ENCODE data around the gene MRPS18B.

DNA sequence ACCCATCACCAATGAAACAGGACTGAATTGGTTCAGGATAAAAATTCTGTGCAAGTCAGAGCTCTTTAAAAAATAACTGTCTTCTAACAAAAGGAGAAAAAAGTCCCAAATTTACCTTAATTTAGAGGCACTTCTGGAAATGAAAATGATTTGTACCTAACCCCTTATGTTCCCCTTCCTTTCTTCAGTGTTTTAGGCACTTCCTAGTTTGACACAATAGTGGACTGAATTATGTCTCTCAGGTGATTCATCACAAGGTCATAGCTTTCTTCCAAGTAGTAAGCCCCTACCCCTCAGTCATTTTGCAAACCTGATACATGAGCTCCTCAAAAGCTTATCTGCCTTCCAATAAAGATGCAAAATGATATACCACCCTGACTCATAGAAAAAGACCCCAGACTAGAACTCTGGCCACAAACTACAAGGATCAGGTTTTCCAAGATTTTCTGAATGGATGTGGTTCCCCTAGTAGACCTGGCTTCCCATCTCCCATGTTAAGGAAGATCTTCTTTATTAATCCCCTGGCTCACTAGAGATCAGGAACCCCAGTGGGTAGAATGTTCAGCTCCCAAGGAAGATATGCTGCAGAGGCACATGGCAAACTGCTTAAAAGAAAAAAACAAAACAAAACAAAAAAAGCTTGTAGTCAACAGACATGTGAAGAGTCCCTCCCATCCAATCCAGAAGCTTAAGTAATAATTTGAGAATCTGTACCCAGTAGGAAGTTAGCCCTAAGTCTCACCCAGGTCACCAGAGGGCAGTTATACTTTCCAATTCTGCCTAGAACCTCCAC lies 4.2 kb upstream of the MRPS18B start:
- TF ChIP-seq, protein P1, sequence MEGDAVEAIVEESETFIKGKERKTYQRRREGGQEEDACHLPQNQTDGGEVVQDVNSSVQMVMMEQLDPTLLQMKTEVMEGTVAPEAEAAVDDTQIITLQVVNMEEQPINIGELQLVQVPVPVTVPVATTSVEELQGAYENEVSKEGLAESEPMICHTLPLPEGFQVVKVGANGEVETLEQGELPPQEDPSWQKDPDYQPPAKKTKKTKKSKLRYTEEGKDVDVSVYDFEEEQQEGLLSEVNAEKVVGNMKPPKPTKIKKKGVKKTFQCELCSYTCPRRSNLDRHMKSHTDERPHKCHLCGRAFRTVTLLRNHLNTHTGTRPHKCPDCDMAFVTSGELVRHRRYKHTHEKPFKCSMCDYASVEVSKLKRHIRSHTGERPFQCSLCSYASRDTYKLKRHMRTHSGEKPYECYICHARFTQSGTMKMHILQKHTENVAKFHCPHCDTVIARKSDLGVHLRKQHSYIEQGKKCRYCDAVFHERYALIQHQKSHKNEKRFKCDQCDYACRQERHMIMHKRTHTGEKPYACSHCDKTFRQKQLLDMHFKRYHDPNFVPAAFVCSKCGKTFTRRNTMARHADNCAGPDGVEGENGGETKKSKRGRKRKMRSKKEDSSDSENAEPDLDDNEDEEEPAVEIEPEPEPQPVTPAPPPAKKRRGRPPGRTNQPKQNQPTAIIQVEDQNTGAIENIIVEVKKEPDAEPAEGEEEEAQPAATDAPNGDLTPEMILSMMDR (IDR thresholded peaks at IDR 0.05; ENCODE audit: poor library complexity, severe bottlenecking): no peak
- TF ChIP-seq POLR2AphosphoS5 (IDR thresholded peaks at IDR 0.05) (no peak), EZH2 (IDR thresholded peaks at IDR 0.05; ENCODE audit: borderline replicate concordance, insufficient read depth, low read length, poor library complexity, severe bottlenecking) (no peak), TAF1 (IDR thresholded peaks at IDR 0.05; ENCODE audit: low read depth) (no peak), RAD21 (conservative IDR thresholded peaks at IDR 0.05) (no peak), EP300 (conservative IDR thresholded peaks at IDR 0.05; ENCODE audit: poor library complexity, severe bottlenecking) (no peak)
